ENCODE measurements around the gene TRIO. TPM values are rescaled to one million over a fixed set of nuclear protein-coding genes. Genes with fewer than 3 reads are reported as not detected.

TRIO gene
- total and polyA plus RNA-seq, 2 of the 8 experiments (the other 6 are each of a cell fraction or from before 2014, with no cell fraction given): 35.1 to 69.1 TPM

DNA sequence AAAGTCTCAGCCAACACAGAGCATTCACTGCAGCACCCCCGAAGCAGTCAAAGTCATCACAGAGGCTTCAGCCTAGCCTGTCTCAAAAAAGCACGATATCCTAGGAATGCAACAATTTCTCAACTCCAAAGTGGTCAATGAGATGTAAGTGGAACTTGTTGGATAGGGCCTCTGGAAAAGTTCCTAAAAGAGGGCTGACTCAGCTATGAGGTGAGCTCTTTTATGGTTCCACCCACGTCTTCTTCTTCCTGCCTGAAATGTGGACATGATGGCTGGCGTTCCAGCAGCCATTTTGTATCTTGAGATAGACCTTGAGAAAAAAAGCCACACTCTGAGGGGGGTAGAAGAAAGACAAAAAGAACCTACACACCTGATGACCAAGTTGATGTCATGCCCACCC lies 32.5 kb upstream of the TRIO start:
- no peaks in the 10 kb centered on the region; the same call in 1 of the 2 replicates for H3K23me2 ChIP-seq (ENCODE audit: low read depth, low read length)
- H3K56ac ChIP-seq (replicated peaks; ENCODE audit: insufficient read length, low read depth, low read length): no peak overlapping the region
- no peak overlapping the region for H2BK15ac ChIP-seq (ENCODE audit: low read length)
- WGBS, 2 experiments (ENCODE audit: extremely low coverage in 1 of 2, insufficient coverage in 1 of 2, insufficient read length in 1 of 2, insufficient replicate concordance in 2 of 2, low coverage in 1 of 2, low lambda C conversion rate in 2 of 2, missing lambda C conversion rate in 1 of 2): 60% methylated on average over 4 of the region's 4 CpGs; no CpG with 5 or more reads in 1 of the 2 experiments
- H3K18ac ChIP-seq (ENCODE audit: extremely low read depth, low read length): no peak overlapping the region
- peaks cover 2 to 12% (median 8%) of the 10 kb centered on the region in 4 experiments; a peak in 5 of 7 replicates for H3K4me1 ChIP-seq (replicated peaks in 1 of 4; ENCODE audit: control insufficient read depth in 3 of 4, insufficient read depth in 4 of 4, low read length in 3 of 4)
- POLR2A ChIA-PET (ENCODE audit: partially characterized antibody): no interaction called here
- FAIRE-seq: no peak
- TF ChIP-seq, protein P1, sequence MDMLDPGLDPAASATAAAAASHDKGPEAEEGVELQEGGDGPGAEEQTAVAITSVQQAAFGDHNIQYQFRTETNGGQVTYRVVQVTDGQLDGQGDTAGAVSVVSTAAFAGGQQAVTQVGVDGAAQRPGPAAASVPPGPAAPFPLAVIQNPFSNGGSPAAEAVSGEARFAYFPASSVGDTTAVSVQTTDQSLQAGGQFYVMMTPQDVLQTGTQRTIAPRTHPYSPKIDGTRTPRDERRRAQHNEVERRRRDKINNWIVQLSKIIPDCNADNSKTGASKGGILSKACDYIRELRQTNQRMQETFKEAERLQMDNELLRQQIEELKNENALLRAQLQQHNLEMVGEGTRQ (IDR thresholded peaks at IDR 0.05; ENCODE audit: low read length): no peak
- 0 out of 2 replicates have a peak, but pooled peaks have one; percentile 19 for TF ChIP-seq KDM1A (IDR thresholded peaks at IDR 0.05; ENCODE audit: borderline replicate concordance, low read length)
- H2AK5ac ChIP-seq (ENCODE audit: low read depth, low read length): no peak overlapping the region
- H4K5ac ChIP-seq (ENCODE audit: insufficient read length, low read depth, low read length): no peak overlapping the region
- no peak overlapping the region for H3K14ac ChIP-seq (ENCODE audit: insufficient read length)
- H4K20me1 ChIP-seq (replicated peaks in 1 of 2; ENCODE audit: control insufficient read depth in 1 of 2, insufficient read depth in 2 of 2, low read length in 2 of 2): no peaks in the 10 kb centered on the region
- H3K27me3 ChIP-seq (replicated peaks in 1 of 4; ENCODE audit: control insufficient read depth in 3 of 4, extremely low read depth in 1 of 4, insufficient read depth in 3 of 4, low read length in 3 of 4): no peaks in the 10 kb centered on the region; a peak in 2 of 7 replicates
- H2AFZ ChIP-seq (ENCODE audit: low read length): no peak overlapping the region
- no peak overlapping the region for H4K91ac ChIP-seq (replicated peaks; ENCODE audit: insufficient read length, low read length)
- H3K79me1 ChIP-seq (ENCODE audit: low read depth, low read length): no peaks in the 10 kb centered on the region
- H3K4ac ChIP-seq (replicated peaks; ENCODE audit: insufficient read length, low read depth, low read length): no peak overlapping the region
- CTCF ChIA-PET (ENCODE audit: partially characterized antibody): interaction anchor here (3.0 to 6.8 kb wide), 2 partner anchors 11 to 31 kb away, joined by 14 to 57 read pairs; partner anchors contain the start of gene TRIO
- no peak for DNase-seq (ENCODE audit: low read depth in 1 of 2, low spot score in 2 of 2)
- no peak overlapping the region for H3K27ac ChIP-seq (ENCODE audit: low read depth, low read length)
- no peak overlapping the region for H3K23ac ChIP-seq (ENCODE audit: insufficient read length)
- no peak overlapping the region for H3K9ac ChIP-seq (replicated peaks in 1 of 4; ENCODE audit: extremely low read depth in 1 of 4, low read depth in 3 of 4, low read length in 3 of 4)
- no peak overlapping the region for H4K8ac ChIP-seq (ENCODE audit: extremely low read depth, insufficient read depth, low read length)
- H3K79me2 ChIP-seq (ENCODE audit: control insufficient read depth in 1 of 2, insufficient read depth in 2 of 2, low read length in 2 of 2): no peaks in the 10 kb centered on the region
- no peak overlapping the region for H2BK12ac ChIP-seq (ENCODE audit: low read depth, low read length)
- no peak overlapping the region for H2BK5ac ChIP-seq (ENCODE audit: low read depth, low read length)
- H3K9me3 ChIP-seq (ENCODE audit: insufficient read depth in 2 of 2, low read depth in 1 of 2, low read length in 1 of 2): no peaks in the 10 kb centered on the region
- no peak overlapping the region for H2BK20ac ChIP-seq (ENCODE audit: low read length)
- H3K4me3 ChIP-seq (ENCODE audit: extremely low read depth in 1 of 4, insufficient read depth in 2 of 4, low read depth in 3 of 4, low read length in 4 of 4): no peak overlapping the region
- no peak overlapping the region for H2BK120ac ChIP-seq (replicated peaks; ENCODE audit: low read depth, low read length)
- H3K36me3 ChIP-seq (ENCODE audit: control insufficient read depth in 2 of 4, insufficient read depth in 4 of 4, low read length in 3 of 4): no peaks in the 10 kb centered on the region
- H3K4me2 ChIP-seq (ENCODE audit: insufficient read depth in 1 of 2, low read depth in 2 of 2, low read length in 2 of 2): no peak overlapping the region
